Lower lobe of right lung (tissue), 2 donors: ENCODE measurements around the gene RELCH. TPM values are rescaled to one million over a fixed set of nuclear protein-coding genes. Genes with fewer than 3 reads are reported as not detected.

Source experiments
- ATAC-seq, 2 donors: fragments of 200-7000 bp; cut with Tn5 transposase; one replicate each; pipeline ENCODE4 v1.9.1; 2020 to 2022; ENCODE audit warnings: mild to moderate bottlenecking in 2 of 2, moderate library complexity in 2 of 2
- DNase-seq: peaks from one replicate; pipeline ENCODE4 v3.0.0-alpha.2; 2020
- H3K27ac ChIP-seq: fragments of 200-600 bp; one replicate; pipeline ENCODE4 v1.8.0; 2022
- H3K27me3 ChIP-seq: fragments of 200-600 bp; one replicate; pipeline ENCODE4 v1.8.0; 2022; ENCODE audit warnings: low read depth
- H3K36me3 ChIP-seq: fragments of 200-600 bp; one replicate; pipeline ENCODE4 v1.8.0; 2022; ENCODE audit warnings: mild to moderate bottlenecking
- H3K4me1 ChIP-seq: fragments of 200-600 bp; one replicate; pipeline ENCODE4 v1.8.0; 2022
- H3K4me3 ChIP-seq: fragments of 200-600 bp; one replicate; pipeline ENCODE4 v1.8.0; 2022; ENCODE audit warnings: mild to moderate bottlenecking
- H3K9me3 ChIP-seq: fragments of 200-600 bp; one replicate; pipeline ENCODE4 v1.8.0; 2022
- CTCF ChIP-seq: fragments of 200-600 bp; IDR thresholded peaks from one replicate; pipeline ENCODE4 v1.8.0; 2022; ENCODE audit warnings: antibody characterized with exemption, mild to moderate bottlenecking
- intact Hi-C: fragments of 100-400 bp; cut with DNase I; formaldehyde crosslinking; loops from one replicate; pipeline ENCODE4 v1.11.0; 2022
- total RNA-seq: library from RNA; stranded (reverse); fragmentation: NEBNext Ultra II Directional; extraction: Animal tissue kit (Norgen Biotek cat#: 25700); gene quantifications from one replicate; pipeline ENCODE4 v1.2.1, GENCODE V29; 2021
- donor health status: DM: no; HTN: yes; CAD: no; lungs with severe emphysema.

Gene RELCH
- total RNA-seq, 1 donor from 2014 or later = 29.9 TPM

DNA sequence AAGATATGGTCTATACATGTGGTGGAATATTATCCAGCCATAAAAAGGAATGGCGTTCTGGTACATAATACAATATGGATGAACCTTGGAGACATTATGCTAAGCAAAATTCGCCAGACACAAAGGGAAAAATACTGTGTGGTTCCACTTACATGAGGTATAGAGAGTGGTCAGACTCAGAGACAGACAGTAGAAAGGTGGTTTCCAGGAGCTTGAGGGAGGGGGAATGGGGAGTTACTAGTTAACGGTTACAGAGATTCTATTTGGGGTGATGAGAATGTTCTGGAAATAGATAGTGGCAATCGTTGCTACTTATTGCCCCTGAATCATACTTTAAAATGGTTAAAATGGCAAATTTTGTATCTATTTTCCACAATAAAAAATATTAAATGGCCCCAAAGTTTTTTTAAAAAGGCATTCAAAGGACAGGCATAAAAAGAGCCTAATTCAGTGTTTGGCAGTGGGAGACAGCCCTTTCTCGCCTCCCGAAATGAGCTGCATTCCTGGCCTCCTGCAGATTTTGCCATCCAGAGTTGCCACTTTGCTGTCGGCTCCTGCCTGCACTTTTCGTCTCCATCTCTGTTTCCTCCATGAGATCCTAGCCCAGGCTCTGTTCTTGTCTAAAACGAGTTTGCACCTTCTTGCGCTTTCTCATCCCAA is 151.5 kb downstream of the RELCH start:
- no peak overlapping the region for H3K27ac ChIP-seq
- intact Hi-C loops = no loop called here
- H3K4me1 ChIP-seq = peaks cover 5% of the 10 kb centered on the region
- no peak for DNase-seq
- H3K9me3 ChIP-seq = no peaks in the 10 kb centered on the region
- no peak overlapping the region for H3K4me3 ChIP-seq
- no peak for ATAC-seq
- peaks cover 6% of the 10 kb centered on the region for H3K27me3 ChIP-seq
- TF ChIP-seq CTCF = no peak
- no peaks in the 10 kb centered on the region for H3K36me3 ChIP-seq

DNA sequence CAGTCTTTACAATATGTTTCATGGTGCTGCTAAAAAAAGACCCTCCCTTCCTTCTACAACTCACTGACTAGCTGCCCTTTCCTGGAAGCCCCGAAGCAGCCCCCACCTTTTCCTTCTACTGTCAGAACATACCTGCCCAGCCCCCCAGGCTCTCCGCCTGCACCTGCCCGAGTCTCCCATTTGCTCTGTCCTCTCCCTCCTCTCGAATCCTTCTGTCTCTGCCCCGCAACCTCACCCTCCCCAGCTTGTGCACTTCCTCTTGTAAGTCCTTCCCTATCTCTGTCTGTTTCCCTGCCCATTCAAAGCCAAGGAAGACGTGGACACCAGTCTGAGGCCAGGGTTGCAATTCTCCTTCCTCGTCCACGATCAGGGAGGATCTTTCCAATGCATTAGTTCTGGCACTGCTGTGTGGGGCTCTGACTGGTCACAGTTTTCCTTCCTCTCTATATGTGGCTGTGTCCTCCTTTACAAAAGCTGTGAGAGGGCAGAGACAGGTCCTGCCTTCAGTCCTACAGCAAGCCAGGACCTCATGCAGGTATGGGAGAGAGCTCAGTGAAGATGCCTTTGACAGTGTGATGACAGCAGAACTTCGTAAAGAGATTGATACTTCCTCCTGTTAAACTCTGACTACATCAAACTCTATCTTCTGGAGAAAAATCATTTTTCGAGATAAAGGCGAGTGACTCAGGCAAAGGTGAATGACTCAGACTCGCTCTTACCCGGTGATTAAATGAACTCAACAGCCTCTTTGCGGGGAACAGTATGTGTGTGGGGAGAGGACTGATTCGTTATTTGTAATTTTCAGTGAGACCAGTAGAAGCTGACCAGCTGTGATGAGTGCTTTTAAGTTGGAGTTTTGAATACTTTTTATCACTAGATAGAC is 152.3 kb downstream of the RELCH start:
- no peaks in the 10 kb centered on the region for H3K9me3 ChIP-seq
- no peak overlapping the region for H3K27ac ChIP-seq
- no peak for DNase-seq
- no peak overlapping the region for H3K4me3 ChIP-seq
- peaks cover 6% of the 10 kb centered on the region for H3K27me3 ChIP-seq
- peak in 1 of 2 donors; percentile 49 for ATAC-seq
- TF ChIP-seq CTCF = no peak
- intact Hi-C loops = no loop called here
- H3K36me3 ChIP-seq = no peaks in the 10 kb centered on the region
- peaks cover 5% of the 10 kb centered on the region for H3K4me1 ChIP-seq

DNA sequence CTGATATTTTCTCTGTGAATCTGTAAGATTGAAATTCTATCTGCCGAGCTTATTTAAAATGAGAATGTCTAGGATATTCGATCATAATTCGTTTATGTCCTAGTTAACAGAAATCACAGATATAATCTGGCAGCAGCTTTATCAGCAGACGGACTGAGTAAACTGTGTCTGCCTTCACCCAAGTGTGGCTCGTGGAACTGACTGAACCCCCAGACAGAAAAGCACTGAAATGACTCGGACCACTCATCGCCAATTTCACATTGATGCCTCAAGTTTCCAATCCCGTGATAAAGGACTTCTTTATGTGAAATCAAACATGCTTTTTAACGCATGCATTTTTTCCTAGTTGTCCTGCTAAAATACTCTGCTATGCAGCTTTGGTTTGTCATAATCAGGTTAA is 153.9 kb downstream of the RELCH start:
- intact Hi-C loops = no loop called here
- Histone ChIP-seq H3K27ac (no peak overlapping the region), H3K36me3 (no peaks in the 10 kb centered on the region), H3K4me1 (peaks cover 5% of the 10 kb centered on the region), H3K27me3 (peaks cover 6% of the 10 kb centered on the region), H3K4me3 (no peak overlapping the region), H3K9me3 (no peaks in the 10 kb centered on the region)
- DNase-seq (no peak), ATAC-seq (no peak)
- TF ChIP-seq CTCF = no peak

DNA sequence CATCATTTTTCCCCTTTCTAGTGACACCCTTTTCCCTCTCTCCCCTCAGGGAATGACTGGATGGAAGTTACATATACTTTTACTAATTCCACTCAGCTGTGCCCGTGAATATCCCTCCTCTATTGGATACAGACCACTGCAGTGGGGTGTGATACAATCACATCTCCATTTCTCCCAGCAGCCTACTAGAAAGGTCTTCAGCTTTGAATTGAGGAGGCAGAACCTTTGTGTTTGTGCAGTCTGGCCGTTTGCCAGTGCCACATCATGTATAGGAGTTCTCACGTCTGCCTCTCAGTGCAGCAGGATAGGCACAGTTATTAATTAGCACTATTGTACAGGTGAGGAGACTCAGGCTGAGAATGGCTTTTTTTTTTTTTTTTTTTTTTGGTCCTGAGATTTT is 154.4 kb downstream of the RELCH start:
- H3K27ac ChIP-seq = no peak overlapping the region
- TF ChIP-seq CTCF = no peak

GRCh38 chr18:62342884-62343283 is 155.8 kb downstream of the RELCH start:
- ATAC-seq (no peak), DNase-seq (no peak)
- peaks cover 5% of the 10 kb centered on the region for H3K4me1 ChIP-seq
- no peaks in the 10 kb centered on the region for H3K36me3 ChIP-seq
- intact Hi-C loops = no loop called here
- H3K27ac ChIP-seq = no peak overlapping the region
- no peak for TF ChIP-seq CTCF
- H3K27me3 ChIP-seq = no peaks in the 10 kb centered on the region
- H3K4me3 ChIP-seq = no peak overlapping the region
- no peaks in the 10 kb centered on the region for H3K9me3 ChIP-seq

More for the DNA sequence above, 154.4 kb downstream of the RELCH start:
- peaks cover 5% of the 10 kb centered on the region for H3K4me1 ChIP-seq
- no peak overlapping the region for H3K4me3 ChIP-seq
- H3K27me3 ChIP-seq = peaks cover 6% of the 10 kb centered on the region
- intact Hi-C loops = no loop called here
- ATAC-seq (no peak), DNase-seq (no peak)
- H3K36me3 ChIP-seq = no peaks in the 10 kb centered on the region
- no peaks in the 10 kb centered on the region for H3K9me3 ChIP-seq
